Measurements from ENCODE around the gene KRT80.

Gene KRT80

DNA sequence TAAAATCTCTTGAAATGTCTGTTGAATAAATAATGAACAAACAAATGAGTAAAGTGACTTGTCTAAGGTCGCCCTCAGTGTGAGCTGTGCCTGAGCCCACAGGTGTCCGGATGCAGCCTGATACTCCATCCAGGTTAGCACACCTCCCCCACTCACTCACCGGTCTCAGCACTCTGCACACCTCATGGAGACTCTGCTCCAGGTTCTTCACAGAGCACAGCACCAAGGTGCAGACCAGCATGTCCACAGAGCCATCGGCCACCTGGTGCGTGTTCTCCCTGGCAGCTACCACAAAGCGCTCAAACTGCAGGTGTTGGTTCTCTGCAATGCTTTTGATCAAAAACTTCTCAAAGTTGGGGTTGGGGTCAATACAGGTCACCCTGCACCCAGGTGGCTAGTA lies 37.1 kb upstream of the KRT80 start:
- DNase-seq (ENCODE audit: low read depth): no peak

DNA sequence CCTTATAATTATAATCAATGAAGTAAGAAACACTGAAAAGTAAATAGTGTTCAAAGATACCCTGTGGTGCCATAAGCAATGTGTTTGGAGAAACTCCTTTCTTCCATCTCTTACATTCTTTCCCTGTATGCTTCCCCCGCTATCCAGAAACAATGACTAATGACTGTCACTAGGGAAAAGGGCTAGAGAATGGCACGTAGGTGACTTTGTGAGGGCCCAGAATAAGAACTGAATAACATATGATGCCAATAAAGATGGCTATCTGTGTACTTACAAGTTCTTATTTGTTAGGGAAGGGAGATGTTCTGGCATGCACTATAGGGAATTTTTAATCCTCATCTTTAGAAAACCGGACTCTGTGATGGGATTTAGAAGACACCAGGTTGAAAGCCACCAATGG lies 36.6 kb upstream of the KRT80 start:
- no peak for DNase-seq (ENCODE audit: low read depth)

DNA sequence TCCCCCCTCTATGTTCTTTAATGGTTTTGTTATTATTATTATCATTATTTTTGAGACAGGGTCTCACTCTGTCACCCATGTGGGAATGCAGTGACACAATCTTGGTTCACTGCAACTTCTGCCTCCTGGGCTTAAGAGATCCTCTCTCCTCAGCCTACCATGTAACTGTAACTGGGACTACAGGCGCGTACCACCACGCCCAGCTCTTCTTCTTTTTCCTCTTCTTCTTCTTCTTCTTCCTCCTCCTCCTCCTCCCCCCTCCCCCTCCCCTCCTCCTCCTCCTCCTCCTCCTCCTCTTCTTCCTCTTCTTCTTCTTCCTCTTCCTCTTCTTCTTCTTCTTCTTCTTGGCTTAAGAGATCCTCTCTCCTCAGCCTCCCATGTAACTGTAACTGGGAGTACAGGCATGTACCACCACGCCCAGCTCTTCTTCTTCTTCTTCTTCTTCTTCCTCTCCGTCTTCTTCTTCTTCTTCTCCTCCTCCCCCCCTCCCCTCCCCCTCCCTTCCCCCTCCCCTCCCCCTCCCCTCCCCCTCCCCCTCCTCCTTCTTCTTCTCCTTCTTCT lies 35.9 kb upstream of the KRT80 start:
- DNase-seq (ENCODE audit: low read depth): no peak

DNA sequence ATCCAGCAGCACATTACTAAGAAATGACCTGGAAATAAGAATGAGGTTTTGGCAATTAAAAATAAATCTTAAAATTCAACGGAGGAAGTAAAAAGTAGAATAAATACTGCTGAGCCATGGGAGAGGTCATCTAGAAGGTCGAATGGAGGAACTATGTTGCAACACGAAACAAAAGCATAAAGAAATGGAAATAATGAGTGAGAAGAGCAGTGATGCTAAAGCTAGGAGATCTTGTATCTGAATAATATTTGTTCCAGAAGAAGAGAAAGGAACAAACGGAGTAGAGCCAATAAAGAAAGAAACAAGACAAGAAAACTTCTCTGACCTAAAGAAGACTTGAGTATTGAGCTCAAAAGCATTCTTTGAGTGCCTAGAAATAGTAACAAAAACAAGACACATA lies 34.6 kb upstream of the KRT80 start:
- DNase-seq (ENCODE audit: low read depth): no peak

DNA sequence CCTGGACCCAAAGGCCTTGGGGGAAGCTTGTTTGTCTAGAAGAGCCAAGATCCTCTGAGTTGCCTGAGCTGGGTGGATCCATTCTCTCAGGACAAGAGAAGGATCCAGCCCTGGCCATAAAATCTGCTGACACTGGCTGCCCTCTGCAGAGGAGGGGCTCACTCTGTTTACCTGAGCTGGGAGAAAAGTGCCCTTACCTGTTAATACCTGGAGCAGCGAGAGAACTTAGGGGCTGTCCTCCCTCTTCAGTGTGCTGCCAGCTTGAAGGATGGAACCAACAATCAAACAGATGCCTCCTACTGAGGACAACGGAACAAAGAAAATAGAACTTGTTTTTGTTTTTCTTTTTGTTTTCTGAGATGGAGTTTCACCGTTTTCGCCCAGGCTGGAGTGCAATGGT lies 33.9 kb upstream of the KRT80 start:
- DNase-seq (ENCODE audit: low read depth): no peak

DNA sequence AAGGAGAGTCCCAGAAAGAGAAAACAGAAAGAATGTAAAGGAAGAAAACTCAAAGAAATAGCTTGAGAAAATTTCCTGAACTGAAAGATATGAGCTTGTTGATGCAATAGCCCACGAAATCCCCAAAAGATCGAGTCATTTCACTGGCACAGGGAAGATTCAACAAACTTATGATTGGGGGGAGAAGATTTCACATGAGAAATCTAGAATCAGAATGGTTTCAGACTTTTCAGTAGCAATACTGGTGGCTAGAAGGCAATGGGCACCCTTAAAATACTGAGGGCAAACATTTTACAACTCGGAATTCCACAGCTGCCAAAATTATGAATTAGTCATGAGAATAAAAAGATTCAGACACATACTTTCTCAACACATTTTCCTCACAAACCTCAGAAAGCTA lies 32.3 kb upstream of the KRT80 start:
- DNase-seq (ENCODE audit: low read depth): no peak

DNA sequence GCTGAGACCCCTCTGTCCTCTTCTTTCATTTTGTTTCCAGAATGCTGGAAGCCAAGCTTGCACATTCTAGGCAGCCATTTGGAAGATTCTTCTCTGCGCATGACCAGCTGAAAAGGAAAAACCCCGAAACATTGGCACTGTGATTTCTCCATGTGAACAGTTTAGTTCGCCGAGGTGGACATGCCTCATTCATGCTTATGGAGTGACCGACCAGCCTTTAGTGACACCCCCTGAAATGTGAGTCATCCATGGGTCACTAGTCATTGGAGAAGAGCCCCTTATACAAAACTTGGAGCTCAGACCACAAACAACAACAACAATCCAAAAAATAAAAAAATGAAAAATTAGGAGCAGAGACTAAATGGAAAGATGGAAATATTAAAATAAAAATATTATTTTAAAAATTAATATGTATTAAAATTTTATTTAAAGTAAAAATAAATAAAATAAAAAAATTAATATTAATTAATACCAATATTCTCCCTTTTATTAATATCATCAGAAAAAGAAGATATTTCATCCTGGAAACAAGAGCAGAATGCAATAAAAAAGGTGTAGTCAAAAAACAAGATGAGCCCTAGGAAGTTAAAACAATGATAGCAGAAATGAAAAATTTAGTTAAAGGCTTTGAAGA lies 31.7 kb upstream of the KRT80 start:
- no peak for DNase-seq (ENCODE audit: low read depth)

DNA sequence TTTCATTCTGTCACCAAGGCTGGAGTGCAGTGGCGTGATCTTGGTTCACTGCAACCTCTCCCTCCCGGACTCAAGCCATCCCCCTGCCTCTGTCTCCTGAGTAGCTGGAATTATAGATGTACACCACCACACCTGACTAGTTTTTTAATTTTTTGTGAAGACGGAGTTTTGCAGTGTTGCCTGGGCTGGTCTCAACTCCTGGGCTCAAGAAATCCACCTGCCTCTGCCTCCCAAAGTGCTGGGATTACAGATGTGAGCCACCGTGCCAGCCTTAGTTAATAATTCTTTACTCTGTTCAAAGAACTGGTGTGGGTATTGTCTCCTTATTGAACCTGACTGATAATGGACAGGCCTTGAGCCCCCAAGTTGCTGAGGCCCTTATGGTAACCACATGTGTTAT lies 30.9 kb upstream of the KRT80 start:
- DNase-seq (ENCODE audit: low read depth): no peak

DNA sequence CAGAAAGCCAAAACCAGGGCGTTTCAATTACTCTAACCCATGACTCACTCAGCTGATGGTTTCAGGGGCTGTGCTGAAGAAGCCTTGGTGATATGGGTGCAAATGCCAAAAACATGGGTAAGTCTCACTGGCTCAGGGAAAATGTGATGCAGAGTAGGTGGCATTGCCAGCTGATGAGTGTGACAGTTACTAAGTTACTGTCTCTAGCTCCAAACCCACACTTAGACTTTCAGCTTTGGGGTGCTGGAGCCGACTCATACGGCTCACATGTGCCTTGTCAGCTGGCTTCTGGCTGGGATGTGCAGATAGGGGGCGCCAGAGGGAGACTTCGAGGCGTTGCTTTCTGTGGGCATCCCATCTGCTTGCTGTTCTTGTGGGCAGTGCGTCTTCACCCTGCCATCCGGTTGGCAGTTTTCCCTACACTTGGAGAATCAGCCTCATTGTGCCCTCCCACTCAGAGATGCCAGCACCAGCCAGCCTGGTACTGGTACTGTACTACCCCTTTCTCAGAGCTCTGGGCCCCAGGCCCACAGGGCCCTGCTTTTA lies 30.2 kb upstream of the KRT80 start:
- DNase-seq (ENCODE audit: low read depth): peak; percentile 79

DNA sequence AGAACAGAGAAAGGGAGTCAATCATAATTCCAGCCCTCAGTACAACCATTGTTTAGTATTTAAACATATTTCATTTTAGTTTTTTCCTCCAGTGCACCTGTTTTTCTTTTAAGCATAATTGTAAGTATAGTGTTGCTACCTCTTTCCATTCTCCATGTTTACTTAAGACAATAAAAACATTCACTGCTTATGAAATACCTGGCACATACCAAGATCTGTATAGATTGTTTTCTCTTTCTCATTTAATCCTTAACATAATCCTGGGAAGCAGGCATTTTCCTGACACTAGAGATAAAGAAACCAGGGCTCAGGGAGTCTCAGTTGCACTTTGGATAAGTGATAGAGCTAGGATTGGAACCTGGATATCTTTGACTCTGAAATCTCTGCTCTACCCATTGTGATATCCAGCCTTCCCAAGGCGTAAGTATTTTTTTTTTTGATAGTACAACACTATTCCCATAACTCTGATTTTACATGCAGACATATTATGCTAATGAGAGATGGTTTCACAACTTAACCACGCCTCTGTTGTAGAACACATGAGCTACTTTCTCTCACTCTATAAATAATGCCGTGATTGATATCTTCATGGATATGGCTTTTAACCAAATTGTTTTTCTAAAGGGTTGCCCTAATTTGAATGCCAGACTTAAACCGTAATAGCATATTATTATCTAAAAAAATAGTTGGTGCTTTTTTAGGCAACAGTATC lies 29.4 kb upstream of the KRT80 start:
- no peak for DNase-seq (ENCODE audit: low read depth)

DNA sequence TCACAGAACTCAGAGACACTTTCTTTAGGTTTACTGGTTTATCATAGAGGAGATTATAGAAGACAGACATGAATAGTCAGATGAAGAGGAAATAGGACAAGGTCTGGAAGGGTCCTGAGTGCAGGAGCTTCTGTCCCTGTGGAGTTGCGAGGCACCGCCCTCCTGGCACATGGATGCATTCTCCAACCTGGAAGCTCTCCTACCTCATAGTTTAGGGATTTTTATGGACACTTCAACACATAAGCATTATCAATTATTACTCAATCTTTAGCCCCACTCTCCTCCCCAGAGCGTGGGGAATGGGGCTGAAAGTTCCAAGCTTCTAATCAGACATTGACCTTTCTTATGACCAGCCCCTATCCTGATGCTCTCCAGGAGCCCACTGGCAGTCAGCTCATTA lies 28.7 kb upstream of the KRT80 start:
- DNase-seq (ENCODE audit: low read depth): no peak

DNA sequence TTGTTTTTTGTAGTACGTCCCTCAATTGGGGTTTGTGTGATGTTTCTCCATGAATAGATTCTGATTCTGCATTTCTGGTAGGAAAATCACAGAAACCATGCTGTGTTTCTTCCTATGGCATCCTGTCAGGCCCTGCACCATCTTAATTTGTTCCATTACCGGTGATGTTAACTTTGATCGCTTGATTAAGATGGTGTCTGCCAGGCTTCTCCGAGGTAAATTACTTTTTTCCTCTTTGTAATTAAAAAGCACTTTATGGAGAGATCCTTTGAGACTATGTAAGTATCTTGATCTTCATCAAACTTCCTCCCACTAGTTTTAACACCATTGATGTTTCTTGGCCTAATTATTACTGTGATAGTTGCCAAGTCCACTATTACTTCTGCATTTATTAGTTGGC lies 26.2 kb upstream of the KRT80 start:
- DNase-seq (ENCODE audit: low read depth): no peak

DNA sequence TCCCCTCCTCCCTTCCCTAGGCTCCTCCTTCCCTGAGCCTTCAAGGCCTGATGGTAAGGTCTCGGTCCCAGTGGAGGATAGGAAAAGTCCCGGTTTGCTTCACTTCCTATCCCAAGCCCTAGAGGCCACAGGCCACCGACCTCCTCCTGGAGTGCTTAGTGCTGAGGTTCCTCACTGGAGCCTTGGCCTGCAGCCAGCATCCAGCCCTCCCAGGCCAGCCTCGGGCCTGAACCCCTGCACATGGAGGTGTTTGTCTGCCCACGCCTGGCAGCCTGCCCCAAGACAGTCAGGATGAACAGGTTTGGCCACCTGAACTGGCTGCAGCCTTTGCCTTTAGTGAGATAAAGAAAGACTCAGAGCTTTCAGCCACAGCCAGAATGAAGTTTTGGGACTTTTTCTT lies 25.4 kb upstream of the KRT80 start:
- DNase-seq (ENCODE audit: low read depth): no peak

DNA sequence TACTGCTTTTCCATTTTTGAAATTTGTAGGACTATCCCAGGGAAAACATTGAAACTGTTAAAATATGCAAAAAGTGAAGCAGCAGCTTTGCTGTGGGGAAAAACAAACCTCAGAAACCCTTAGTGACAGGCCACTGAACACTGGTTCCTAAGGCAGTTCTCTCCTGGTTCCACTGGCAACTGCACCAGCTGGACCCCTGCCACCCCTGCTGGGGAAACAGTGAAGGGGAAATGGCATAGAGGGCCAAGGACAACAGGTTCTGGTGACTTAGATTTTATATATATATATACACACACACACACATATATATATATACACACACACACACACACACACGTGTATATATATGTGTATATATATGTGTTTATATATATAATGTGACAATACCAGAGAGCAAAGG lies 25.0 kb upstream of the KRT80 start:
- no peak for DNase-seq (ENCODE audit: low read depth)

DNA sequence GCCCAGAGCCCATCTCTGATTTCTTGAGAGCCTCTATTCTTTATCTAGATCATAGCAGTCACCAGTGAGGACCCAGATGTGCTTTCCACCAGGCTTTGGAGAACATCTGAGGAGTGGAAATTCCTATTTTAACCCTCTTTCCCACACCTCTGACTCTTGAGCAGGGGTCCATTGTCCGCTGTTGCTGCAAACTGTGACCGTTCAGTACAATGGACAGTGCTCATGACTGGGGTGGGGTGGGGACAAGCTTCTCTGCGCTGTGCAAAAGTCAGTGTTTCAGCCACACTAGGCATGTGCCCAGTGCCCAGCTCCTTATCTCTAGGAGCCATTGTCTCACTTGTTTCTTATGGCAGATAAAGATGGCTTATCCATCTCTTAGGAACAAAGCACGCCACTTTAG lies 24.3 kb upstream of the KRT80 start:
- no peak for DNase-seq (ENCODE audit: low read depth)

DNA sequence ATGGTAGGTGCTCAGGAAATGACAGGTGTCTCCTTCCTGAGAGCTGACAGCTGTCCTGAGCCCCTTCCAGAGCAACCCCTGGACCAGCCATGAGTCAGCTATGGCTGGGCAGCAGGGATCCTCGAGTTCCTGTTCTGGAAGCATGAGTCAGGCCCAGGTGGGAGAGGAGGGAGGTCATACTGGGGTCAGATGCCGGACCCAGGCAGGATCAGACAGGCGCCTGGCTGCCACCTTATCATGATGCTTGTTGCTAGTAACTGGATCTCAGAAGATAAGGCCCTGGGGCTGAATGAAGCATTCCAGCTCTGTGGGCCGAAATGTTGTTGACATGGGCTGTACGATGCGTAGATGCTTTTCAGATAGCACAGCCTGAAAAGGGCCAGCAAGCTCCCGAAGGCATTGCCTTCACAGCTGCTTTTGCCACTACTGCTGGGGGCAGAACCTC lies 23.8 kb upstream of the KRT80 start:
- DNase-seq (ENCODE audit: low read depth): no peak

DNA sequence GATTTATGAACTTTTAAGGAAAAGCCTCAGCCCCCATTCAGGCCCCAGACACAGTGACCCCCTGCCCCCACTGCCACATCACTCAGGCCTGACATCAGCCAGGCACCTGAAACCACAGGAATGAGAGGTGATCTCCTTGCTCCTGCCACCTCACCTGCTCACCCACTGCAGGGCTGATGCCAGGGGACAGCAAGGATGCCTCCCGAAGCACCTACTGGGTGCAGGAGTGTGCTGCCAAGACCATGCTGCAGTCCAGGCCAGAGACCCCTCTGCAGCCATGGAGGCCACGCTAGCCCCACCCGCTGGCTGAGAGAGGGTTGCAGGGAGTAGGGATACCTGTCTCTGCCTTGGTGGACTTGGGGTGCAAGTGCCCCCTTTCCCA lies 22.6 kb upstream of the KRT80 start:
- DNase-seq (ENCODE audit: low read depth): no peak

DNA sequence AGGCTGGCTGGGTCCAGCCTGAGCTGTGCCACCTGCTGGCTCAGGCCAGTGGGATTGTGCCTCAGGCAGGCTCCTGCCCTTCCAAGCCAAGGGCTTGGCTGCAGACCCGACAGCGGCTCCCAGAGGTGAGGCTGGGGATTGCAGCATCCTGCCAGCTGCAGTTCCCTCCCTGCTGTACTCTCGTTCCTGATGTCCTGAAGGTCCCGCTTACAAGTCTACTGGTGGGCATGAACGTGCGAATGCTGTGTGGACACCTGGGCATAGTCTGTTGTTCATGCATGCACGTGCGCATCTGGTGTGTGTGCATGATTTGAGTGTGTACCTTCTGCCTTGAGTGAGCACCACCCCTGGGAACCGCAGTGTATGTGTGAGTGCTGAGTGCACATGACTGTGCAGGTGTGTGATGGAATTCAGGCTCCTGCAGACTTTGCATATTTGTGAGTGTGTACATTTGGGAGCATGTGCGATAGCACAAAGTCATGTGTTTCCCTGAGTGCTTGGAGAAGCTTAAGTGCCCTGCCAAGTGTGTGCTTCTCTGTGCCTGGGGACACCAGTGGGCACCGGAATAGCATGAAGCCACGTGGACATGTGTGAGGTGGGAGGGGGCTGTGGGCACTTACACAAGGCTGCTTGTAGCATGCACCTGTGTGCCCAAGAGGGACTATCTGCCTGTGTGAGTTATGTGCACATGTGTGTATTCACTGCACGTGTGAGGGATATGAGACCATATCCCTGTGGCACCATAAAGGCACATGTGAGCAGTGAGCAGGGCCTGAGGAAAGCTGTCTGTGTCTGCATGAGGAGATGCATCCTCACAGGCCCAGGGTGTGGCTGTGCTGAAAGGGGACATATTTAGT lies 22.0 kb upstream of the KRT80 start:
- peak; percentile 62 for DNase-seq (ENCODE audit: low read depth)

DNA sequence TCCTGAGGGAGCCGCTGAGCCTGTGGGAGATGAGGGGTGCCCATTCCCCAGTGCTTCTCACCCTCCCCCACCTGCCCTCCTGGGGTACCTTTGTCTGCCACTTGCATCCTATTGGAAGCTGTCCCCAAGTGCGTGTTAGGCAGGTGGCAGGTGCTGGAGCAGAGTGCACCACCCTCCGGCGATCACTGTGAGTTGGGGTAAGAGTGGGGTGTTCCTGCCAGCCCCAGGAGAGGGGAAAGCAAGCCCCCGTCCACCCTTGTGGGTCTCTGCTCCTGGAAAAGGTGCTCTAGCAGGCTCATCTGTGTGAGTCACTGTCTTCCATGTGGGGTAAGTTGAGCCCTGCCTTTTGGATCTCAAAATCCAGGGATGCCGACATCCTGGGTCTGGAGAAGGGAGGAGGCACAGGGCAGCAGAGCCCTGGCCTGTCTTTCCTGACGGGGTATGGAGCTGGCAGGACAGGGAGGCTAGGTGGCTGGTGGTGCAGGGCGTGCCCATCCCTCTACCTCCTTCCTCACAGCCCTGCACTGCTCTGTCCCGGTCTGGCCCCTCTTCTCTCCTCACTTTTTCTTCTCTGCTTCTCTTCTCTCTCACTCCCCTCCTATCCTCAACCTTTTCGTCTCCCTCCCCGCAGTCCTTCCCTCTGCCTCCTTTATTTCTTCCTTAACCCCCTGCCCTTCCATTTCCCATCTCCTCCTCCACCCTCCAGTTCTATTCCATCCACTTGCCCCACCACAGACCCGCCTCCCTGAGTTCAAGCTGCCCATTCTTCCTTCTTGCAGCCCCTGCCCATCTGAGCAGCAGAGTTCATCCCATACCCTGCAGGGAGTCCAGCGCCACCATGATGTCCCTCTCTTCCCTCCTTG lies 21.1 kb upstream of the KRT80 start:
- DNase-seq (ENCODE audit: low read depth): no peak

DNA sequence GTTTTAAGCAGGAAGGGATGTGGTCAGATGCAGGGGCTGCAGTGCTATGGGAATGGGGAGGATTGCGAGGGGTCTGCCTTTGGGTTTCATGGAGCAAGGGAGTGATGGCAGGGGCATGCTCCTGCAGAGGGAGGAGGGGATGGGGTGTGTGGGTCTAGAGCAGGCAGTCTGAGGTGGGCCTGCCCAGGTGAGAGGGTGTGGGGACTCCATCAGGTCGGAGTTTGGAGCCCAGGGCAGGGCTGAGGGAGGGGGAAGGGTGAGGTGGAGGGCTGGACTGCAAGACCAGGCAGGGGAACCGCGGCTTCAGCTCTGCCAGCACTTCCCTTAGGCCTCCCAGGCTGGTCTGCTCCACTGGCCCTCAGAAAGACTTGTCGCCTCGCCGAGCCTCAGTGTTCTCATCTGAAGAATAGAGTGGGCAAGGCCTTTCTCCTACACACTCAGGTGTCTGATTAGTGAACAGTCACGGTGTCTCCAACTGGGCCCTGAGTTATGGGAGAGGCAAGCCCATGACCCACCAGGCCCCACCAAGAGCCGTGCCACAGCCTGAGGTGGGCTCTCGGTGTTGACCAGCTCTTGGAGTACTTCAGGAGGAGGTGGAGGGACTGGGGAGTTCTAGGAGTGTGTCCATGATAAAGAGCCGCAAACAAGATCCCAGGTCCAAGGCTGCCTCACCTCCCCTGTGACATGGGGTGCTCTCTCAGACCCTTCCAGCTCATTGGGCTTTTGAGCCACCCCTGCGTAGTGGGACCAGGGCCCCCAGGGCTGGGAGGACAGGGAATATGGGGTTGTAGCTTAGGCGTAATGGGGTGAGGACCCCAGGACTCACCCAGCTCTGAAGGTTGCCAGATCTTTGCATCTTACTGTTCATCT lies 20.1 kb upstream of the KRT80 start:
- no peak for DNase-seq (ENCODE audit: low read depth)
